Stimulated activated CD8-positive, alpha-beta memory T cell treated with anti-CD3 and anti-CD28 coated beads, Interleukin-7, amount 100 ng/mL, for 24 hours (primary cell): ENCODE measurements around the gene TRAPPC1.

ENCODE experiments used
- DNase-seq: peaks from one replicate; pipeline ENCODE4 v3.0.0-alpha.2; 2020; ENCODE audit warnings: low read depth

The TRAPPC1 gene

DNA sequence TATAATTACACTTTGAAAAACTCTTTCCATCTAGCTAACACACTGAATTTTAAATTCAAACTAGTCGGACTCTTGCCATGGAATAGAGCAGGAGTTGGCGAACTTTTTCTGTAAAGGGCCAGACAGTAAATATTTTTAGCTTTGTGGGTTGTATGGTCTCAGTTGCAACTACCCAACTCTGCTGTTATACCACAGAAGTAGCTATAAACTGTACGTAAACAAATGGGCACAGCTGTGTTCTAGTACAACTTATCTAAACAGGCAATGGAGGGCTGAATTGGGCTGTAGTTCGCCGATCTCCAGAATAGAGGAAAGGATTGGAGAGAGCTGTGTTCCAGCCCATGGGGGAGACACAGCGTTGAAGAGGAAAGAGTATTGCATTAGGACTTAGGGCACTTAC is 9.0 kb upstream of the TRAPPC1 start:
- no peak for DNase-seq

DNA sequence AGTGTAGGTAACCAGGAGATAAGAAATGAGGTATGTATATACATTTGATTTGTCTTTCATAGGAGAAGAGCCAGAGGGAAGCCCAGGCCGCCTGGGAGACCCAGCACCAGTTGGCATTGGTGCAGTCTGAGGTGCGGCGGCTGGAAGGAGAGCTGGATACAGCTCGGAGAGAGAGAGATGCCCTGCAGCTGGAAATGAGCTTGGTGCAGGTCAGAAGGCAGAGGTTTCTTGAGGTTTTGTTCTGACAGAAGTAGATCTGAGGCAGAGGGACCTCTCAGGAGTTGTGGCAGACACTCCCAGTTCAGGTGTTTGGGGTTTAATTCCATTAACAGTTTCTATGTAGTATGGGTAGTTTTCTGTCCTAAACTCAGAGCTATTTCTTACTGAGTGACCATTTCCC is 8.3 kb upstream of the TRAPPC1 start:
- no peak for DNase-seq

DNA sequence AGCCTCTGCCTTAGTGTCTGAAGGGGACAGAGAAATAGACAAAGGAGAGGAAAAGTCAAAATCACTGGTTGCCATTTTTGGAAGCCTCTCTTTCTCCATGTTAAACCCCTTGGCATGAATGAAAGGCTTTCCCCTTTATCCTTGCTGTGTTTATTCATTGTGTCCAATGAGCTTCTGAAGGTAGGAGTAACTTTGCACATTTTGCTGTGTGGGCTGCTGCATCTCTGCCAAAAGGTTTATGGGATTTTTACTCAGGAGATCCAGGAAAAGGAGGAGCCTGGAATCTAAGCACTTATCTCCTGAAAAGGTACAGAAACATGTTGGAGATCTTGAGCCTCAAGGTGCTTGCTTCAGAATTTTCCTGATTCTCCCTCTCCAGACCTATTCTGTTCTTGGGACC is 4.1 kb upstream of the TRAPPC1 start:
- DNase-seq = no peak

DNA sequence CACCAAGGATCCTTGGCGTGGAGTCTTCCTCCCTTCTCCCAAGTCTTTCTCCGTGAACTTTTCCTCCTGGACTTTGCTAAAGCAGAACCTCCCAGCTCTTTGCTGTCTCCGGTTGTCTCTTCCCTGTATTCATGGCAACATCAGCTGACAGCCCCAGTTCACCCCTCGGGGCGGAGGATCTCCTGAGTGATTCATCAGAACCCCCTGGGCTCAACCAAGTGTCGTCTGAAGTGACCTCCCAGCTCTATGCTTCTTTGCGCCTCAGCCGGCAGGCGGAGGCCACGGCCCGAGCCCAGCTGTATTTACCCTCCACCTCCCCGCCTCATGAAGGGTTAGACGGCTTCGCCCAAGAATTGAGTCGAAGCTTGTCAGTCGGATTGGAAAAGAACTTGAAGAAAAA is 1.2 kb upstream of the TRAPPC1 start:
- DNase-seq = no peak

- DNase-seq = no peak
Measured at GRCh38 chr17:7932483-7932891, 741 bp upstream of the TRAPPC1 start.

- DNase-seq = no peak
Measured at GRCh38 chr17:7930841-7931631, 710 bp downstream of the TRAPPC1 start.

- DNase-seq = no peak
Measured at GRCh38 chr17:7929158-7930023, 2.4 kb downstream of the TRAPPC1 start, which contains the start of gene KCNAB3. Gene KCNAB3 (minus strand): TSS chr17:7929856. CDS start chr17:7929435, 421 bp downstream.

GRCh38 chr17:7927596-7927995 is 4.2 kb downstream of the TRAPPC1 start:
- DNase-seq = no peak

GRCh38 chr17:7922845-7923628 is 8.7 kb downstream of the TRAPPC1 start:
- peak; percentile 59 for DNase-seq

- no peak for DNase-seq
Measured at GRCh38 chr17:7922269-7922844, 9.4 kb downstream of the TRAPPC1 start.

- no peak for DNase-seq
Measured at GRCh38 chr17:7916808-7917207, 14.9 kb downstream of the TRAPPC1 start.

GRCh38 chr17:7916385-7916682 is 15.4 kb downstream of the TRAPPC1 start:
- no peak for DNase-seq

- DNase-seq = peak; percentile 70
Measured at GRCh38 chr17:7915611-7916384, 15.9 kb downstream of the TRAPPC1 start, which contains the start of gene RNF227. Gene RNF227 (minus strand): TSS chr17:7916289. CDS start chr17:7916195, 94 bp downstream.

DNA sequence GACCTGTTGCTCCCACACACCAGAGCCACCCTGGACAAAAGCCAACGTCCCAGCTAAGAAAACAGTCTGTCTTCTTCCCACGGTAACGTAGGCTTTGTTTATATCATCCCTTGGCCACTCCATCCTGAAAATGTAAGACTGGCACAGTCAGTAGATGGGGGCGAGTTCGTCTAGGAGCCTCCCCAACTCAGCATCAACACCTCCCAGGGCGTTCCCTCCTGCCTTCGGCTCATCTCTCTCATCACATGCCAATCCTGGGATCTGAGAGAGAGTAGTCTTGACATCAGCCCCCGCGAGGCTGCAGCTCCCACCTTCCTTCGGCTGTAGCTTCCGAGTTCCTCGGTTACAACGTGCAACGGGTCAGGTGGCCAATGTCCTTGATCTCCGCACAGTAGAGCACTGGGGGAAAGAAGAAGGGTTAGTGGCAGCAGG is 16.6 kb downstream of the TRAPPC1 start:
- DNase-seq = no peak

- no peak for DNase-seq
Measured at GRCh38 chr17:7912927-7913524, 18.7 kb downstream of the TRAPPC1 start.

- no peak for DNase-seq
Measured at GRCh38 chr17:7911116-7911515, 20.6 kb downstream of the TRAPPC1 start.

DNA sequence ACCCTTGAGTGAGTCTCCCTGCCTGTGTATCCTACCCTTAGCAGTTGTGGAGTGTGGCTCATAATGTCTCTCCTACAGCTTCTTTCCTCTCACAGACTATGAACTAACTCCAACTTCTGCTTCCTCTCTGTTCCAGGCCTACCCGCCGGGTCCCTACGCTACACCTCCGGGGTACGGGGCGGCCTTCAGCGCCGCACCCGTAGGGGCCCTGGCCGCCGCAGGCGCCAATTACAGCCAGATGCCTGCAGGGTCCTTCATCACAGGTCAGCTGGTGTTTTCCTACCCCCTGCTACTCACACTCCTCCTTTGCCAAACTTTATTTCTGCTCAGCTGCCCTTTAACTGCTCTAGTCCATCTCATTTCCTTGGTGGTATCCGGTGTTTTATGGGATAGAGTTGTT is 21.0 kb downstream of the TRAPPC1 start:
- no peak for DNase-seq

DNA sequence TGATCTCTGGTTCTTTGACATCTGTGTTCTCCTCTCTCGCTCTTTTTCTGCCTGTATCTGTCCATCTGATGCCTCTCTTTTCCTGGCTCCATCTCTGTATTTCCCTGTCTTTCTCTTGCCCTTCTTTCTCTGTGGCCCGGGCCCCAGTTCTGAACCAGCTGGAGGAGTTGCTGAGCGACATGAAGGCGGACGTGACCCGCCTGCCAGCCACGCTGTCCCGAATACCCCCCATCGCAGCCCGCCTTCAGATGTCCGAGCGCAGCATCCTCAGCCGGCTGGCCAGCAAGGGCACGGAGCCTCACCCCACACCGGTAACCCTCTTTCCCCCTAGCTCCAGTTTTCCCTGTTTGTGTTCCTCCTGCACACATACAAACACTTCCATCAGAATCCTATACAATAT is 21.5 kb downstream of the TRAPPC1 start:
- no peak for DNase-seq

- no peak for DNase-seq
Measured at GRCh38 chr17:7909089-7909488, 22.7 kb downstream of the TRAPPC1 start.

DNA sequence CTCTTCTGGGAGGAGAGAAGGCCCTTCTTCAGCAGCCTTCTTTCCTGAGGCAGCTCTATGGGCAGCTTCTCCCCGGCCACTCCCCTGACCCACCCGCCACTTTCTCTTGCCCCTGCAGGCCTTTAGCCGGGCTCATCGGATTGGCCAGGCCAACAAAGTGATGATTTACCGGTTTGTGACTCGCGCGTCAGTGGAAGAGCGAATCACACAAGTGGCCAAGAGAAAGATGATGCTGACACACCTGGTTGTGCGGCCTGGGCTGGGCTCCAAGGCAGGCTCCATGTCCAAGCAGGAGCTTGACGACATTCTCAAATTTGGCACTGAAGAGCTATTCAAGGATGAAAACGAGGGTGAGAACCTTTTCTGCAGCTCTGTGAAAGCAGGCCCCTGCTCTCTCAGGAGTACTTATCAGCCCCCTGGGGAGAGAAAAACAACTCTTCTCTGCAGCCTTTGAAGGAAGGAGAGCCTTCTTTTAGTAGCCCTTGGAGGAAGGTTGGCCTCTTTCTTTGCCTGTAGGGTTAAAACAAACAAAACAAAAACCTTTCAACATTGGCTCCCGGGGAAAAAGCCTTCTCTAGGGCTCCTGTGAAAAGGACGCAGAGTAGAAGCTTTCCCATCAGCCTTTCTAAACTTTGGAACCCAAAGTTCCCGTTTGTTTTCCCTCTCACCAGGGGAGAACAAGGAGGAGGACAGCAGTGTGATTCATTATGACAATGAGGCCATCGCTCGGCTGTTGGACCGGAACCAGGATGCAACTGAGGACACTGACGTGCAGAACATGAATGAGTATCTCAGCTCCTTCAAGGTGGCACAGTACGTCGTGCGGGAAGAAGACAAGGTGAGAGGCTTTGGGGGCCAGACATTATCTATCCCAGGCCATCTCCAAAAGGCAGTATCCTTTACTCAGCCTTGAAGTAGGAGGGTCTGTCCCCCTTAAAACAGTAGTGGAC is 28.3 kb downstream of the TRAPPC1 start:
- DNase-seq = no peak
